Central memory CD8-positive, alpha-beta T cell (primary cell): Measurements from ENCODE around the gene ACOT13.
A peak's percentile ranks its signal among the peaks of the same experiment; 100 is the strongest.
"Not testable (repeated sequence)": the region's sequence is repeated elsewhere in the genome, so short reads cannot be mapped to it uniquely, and the experiment has no call there.

Source experiments
- ATAC-seq: fragments of 150-1000 bp; cut with Tn5 transposase; replicated peaks from 2 replicates; pipeline ENCODE4 v1.10.0; 2022; ENCODE audit warnings: mild to moderate bottlenecking, moderate FRiP score, moderate number of reproducible peaks; ENCODE audit not compliant: poor library complexity, severe bottlenecking; ENCODE audit errors: extremely low read depth
- DNase-seq, 2 donors: peaks; one replicate each; pipeline ENCODE4 v3.0.0; 2021; ENCODE audit warnings: low spot score in 2 of 2
- H3K27ac Mint-ChIP-seq: one replicate; pipeline ENCODE4 v1.8.0; 2022; ENCODE audit warnings: low read depth, mild to moderate bottlenecking, moderate library complexity, mixed read lengths
- H3K27me3 Mint-ChIP-seq: one replicate; pipeline ENCODE4 v1.8.0; 2022; ENCODE audit warnings: mixed read lengths
- H3K36me3 Mint-ChIP-seq: one replicate; pipeline ENCODE4 v1.8.0; 2022; ENCODE audit warnings: mild to moderate bottlenecking, moderate library complexity, mixed read lengths; ENCODE audit not compliant: insufficient read depth
- H3K4me1 Mint-ChIP-seq: one replicate; pipeline ENCODE4 v1.8.0; 2022; ENCODE audit warnings: mixed read lengths
- H3K4me3 Mint-ChIP-seq: one replicate; pipeline ENCODE4 v1.8.0; 2022; ENCODE audit warnings: mild to moderate bottlenecking, moderate library complexity, mixed read lengths
- H3K9me3 Mint-ChIP-seq: one replicate; pipeline ENCODE4 v1.8.0; 2022; ENCODE audit warnings: mixed read lengths

ACOT13 gene

DNA sequence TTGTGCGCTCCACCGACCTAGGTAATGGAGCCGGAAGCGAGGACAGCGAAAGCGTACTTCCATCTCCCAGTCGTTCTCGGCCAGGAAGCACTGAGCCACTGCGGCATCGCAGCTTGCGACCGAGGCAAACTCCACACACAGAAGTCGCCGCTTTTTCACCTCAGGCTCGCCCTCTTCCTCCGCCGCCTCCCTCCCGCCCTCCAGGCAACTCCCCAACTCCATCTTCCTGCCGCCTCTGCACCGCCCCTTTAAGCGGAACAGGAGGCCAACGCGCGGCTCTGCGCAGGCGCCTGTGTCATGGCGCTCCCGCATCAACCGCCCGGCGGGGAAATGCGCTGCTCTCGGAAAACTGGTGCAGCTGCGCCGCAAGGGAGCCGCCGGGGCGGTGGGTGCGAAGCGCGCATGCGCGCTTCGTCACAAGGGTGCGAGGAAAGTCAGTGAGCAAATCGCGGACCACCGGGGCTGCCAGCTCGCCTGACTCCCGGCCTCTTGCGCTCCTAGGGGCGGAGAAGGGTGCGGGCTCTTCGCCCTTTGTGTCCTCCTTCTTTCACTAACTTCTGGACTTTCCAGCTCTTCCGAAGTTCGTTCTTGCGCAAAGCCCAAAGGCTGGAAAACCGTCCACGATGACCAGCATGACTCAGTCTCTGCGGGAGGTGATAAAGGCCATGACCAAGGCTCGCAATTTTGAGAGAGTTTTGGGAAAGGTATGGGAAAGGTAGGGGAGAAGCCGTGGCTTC lies at the start of gene ACOT13, which contains the start of gene TDP2:
TSS of gene ACOT13 (plus strand) at position 437 of the 737 bp plus-strand sequence. CDS start at position 624, 187 bp downstream.
TSS of gene TDP2 (minus strand) at position 259 of the 737 bp plus-strand sequence. CDS start at position 222, 37 bp downstream.
- Mint-ChIP-seq H3K36me3 (peaks cover 29% of the 10 kb centered on the region), H3K9me3 (no peaks in the 10 kb centered on the region), H3K27me3 (no peaks in the 10 kb centered on the region), H3K27ac (peak within 1 kb of the TSS; percentile 96), H3K4me3 (peak within 1 kb of the TSS; percentile 98), H3K4me1 (peaks cover 67% of the 10 kb centered on the region)
- ATAC-seq (peak; percentile 92), DNase-seq (peak; percentile 90 to 95)

GRCh38 chr6:24619661-24620060 lies 47.2 kb upstream of the ACOT13 start:
- no peaks in the 10 kb centered on the region for H3K36me3 Mint-ChIP-seq
- no peaks in the 10 kb centered on the region for H3K4me1 Mint-ChIP-seq

DNA sequence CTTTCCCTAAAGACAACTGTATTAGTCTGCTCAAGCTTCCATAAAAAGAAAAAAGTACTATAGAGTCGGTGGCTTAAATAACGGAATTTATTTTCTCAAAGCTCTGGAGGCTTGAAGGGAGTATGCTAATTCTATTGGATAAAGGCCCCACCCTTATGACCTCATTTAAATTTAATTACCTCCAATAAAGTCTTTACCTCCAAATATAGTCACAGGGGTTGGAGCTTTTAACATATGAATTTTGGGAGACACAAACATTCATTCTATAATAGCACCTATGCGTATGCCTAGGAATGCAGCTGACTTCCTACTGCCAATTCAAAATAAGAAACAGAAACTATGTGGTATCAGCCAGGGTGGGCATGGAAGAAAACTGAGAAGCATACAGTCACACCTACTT lies 46.2 kb upstream of the ACOT13 start:
- Mint-ChIP-seq H3K9me3 (no peaks in the 10 kb centered on the region), H3K27ac (no peak overlapping the region), H3K27me3 (peaks cover 1% of the 10 kb centered on the region), H3K4me1 (no peaks in the 10 kb centered on the region), H3K4me3 (no peak overlapping the region), H3K36me3 (no peaks in the 10 kb centered on the region)
- DNase-seq = no peak
- ATAC-seq = no peak

More at GRCh38 chr6:24619661-24620060, 47.2 kb upstream of the ACOT13 start:
- H3K9me3 Mint-ChIP-seq = no peaks in the 10 kb centered on the region
- H3K4me3 Mint-ChIP-seq = no peak overlapping the region
- ATAC-seq (no peak), DNase-seq (no peak)
- no peak overlapping the region for H3K27ac Mint-ChIP-seq
- no peaks in the 10 kb centered on the region for H3K27me3 Mint-ChIP-seq

DNA sequence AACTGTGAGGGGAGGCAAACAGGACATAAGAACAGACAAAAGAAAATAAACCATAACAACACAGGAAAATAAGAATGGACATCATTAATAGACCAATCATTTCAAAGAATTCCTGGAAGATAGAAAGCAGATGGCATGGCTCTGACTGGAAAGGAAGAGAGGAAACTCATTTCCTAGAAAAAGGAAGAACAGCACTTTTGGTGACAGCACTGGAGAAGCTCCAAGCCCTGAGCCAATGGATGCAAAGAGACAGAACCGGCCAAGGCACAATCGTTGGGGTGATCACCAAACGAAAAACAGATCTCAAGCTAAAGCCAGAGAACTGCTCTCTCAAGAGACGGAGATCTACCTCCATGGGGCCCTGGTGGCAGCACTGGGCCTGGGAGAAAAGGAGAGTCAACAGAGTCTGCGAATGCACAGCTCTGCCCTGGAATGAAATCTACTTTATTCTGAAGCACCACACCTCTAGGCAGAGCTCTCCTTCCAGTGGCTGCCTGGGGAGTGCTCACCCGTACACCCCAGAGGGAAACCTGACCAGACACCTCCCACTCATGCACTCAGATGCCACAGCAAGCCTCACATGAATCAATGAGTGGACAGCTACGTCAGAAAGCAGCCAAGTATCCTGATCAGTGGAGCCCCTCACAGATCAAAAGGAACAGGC lies 45.1 kb upstream of the ACOT13 start:
- peaks cover 9% of the 10 kb centered on the region for H3K27me3 Mint-ChIP-seq
- no peak overlapping the region for H3K4me3 Mint-ChIP-seq
- no peaks in the 10 kb centered on the region for H3K4me1 Mint-ChIP-seq
- DNase-seq = no peak
- ATAC-seq = no peak
- no peak overlapping the region for H3K27ac Mint-ChIP-seq
- H3K36me3 Mint-ChIP-seq = no peaks in the 10 kb centered on the region
- no peaks in the 10 kb centered on the region for H3K9me3 Mint-ChIP-seq

- no peak for ATAC-seq
- Mint-ChIP-seq H3K27me3 (peaks cover 46% of the 10 kb centered on the region), H3K9me3 (no peaks in the 10 kb centered on the region), H3K27ac (no peak overlapping the region), H3K4me3 (no peak overlapping the region), H3K4me1 (no peaks in the 10 kb centered on the region), H3K36me3 (no peaks in the 10 kb centered on the region)
- no peak for DNase-seq
Observed at GRCh38 chr6:24630856-24631505, 35.9 kb upstream of the ACOT13 start.

DNA sequence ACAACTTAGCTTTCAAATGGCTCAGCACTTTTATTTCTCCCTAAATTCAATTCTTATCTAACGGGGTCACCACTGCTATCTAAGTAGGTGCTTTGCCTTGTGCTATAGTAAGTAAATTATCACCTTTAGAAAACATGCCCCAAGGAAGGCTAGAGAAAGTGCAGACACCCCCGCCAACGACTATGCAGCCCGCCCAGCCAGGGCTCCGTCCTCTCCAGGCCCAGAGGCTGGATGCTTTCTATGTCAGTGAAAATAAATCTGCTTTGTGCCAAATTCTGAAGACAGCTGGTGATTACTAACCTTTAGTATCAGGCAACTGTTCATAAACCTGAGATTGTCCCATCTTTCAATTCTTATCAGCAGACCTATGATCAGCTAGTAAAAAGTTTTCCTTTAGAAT lies 35.2 kb upstream of the ACOT13 start:
- no peak for DNase-seq
- no peak for ATAC-seq
- peaks cover 46% of the 10 kb centered on the region for H3K27me3 Mint-ChIP-seq
- H3K27ac Mint-ChIP-seq = no peak overlapping the region
- no peaks in the 10 kb centered on the region for H3K9me3 Mint-ChIP-seq
- no peaks in the 10 kb centered on the region for H3K4me1 Mint-ChIP-seq
- no peaks in the 10 kb centered on the region for H3K36me3 Mint-ChIP-seq
- no peak overlapping the region for H3K4me3 Mint-ChIP-seq

DNA sequence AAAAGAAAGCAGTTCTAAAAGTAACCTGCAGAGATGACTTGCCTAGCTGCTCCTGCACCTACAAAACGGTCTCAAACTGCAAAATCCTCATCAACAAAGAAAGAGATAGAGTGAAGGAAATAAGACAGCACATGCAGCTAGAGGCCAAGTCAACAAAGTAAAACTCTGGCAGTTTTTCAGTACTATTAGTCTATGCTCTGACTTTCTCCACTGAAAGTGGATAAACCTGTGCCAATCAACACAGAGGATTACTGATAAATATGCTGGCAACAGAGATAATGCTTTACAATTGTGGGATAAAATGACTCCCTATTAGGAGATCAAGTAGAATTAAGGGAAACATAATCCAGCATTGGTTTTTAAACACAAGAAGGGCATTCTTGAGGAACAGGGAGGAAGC lies 34.3 kb upstream of the ACOT13 start:
- no peaks in the 10 kb centered on the region for H3K36me3 Mint-ChIP-seq
- no peak overlapping the region for H3K4me3 Mint-ChIP-seq
- DNase-seq (no peak), ATAC-seq (no peak)
- no peaks in the 10 kb centered on the region for H3K9me3 Mint-ChIP-seq
- no peaks in the 10 kb centered on the region for H3K4me1 Mint-ChIP-seq
- no peak overlapping the region for H3K27ac Mint-ChIP-seq
- peaks cover 47% of the 10 kb centered on the region for H3K27me3 Mint-ChIP-seq

GRCh38 chr6:24636681-24637080 lies 30.2 kb upstream of the ACOT13 start:
- DNase-seq (no peak), ATAC-seq (no peak)
- H3K36me3 Mint-ChIP-seq = no peaks in the 10 kb centered on the region
- H3K9me3 Mint-ChIP-seq = no peaks in the 10 kb centered on the region
- H3K4me1 Mint-ChIP-seq = no peaks in the 10 kb centered on the region
- no peak overlapping the region for H3K27ac Mint-ChIP-seq
- no peak overlapping the region for H3K4me3 Mint-ChIP-seq
- peaks cover 87% of the 10 kb centered on the region for H3K27me3 Mint-ChIP-seq

DNA sequence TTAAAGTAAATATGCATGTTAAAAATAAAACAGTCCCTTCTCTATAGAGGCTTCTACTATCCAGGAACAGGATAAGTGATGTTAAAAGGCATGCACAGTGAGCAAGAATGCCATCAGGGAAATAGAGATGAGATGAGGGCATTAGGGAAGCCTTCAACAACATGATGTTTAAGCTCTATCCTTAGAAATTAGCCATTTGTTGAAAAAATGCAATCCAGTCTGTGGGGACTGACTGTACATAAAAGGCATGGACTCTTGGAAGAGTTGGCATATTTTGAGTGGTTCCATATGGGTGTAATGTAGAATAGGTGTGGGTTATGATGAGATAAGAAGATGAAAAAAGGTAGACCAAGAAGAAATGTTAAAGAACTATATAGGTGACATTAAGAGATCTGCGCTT lies 26.7 kb upstream of the ACOT13 start:
- no peaks in the 10 kb centered on the region for H3K9me3 Mint-ChIP-seq
- no peaks in the 10 kb centered on the region for H3K36me3 Mint-ChIP-seq
- DNase-seq (no peak), ATAC-seq (no peak)
- peaks cover 62% of the 10 kb centered on the region for H3K27me3 Mint-ChIP-seq
- H3K4me1 Mint-ChIP-seq = peaks cover under 1% of the 10 kb centered on the region
- no peak overlapping the region for H3K27ac Mint-ChIP-seq
- no peak overlapping the region for H3K4me3 Mint-ChIP-seq

DNA sequence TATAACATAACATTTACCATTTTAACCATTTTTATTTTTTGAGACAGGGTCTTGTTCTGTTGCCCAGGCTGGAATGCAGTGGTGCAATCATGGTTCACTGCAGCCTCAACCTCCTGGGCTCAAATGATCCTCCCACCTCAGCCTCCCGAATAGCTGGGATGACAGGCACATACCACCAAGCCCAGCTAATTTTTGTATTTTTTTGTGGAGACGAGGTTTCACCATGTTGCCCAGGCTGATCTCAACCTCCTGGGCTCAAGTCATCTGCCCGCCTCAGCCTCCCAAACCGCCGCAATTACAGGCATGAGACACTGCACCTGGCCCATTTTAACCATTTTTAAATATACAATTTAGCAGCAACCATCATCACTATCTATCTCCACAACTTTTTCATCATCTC lies 26.2 kb upstream of the ACOT13 start:
- DNase-seq, H3K4me1 Mint-ChIP-seq, ATAC-seq, H3K36me3 Mint-ChIP-seq, H3K9me3 Mint-ChIP-seq, H3K4me3 Mint-ChIP-seq, H3K27ac Mint-ChIP-seq: not testable (repeated sequence)
- H3K27me3 Mint-ChIP-seq = peaks cover 57% of the 10 kb centered on the region

DNA sequence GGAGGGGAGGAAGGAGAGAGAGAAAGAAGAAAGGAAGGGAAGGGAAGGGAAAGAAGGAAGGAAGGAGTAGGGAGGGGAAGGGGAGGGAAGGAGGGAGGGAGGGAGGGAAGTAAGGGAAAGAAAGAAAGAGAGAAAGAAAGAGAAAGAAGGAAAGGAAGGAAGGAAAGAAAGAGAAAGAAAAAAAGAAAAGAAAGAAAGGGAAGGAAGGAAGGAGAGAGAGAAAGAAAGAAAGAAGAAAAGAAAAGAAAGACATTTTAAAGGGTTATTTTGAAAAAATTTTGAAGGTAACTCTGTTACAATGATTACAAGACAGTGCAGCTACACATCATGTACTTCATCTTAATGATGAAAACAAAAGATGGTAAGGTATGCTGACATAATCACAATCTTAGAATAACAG lies 24.8 kb upstream of the ACOT13 start:
- ATAC-seq (no peak), DNase-seq (no peak)
- Mint-ChIP-seq H3K4me3 (no peak overlapping the region), H3K27me3 (peaks cover 50% of the 10 kb centered on the region), H3K36me3 (peaks cover 12% of the 10 kb centered on the region), H3K9me3 (no peaks in the 10 kb centered on the region), H3K4me1 (peaks cover 14% of the 10 kb centered on the region), H3K27ac (no peak overlapping the region)

DNA sequence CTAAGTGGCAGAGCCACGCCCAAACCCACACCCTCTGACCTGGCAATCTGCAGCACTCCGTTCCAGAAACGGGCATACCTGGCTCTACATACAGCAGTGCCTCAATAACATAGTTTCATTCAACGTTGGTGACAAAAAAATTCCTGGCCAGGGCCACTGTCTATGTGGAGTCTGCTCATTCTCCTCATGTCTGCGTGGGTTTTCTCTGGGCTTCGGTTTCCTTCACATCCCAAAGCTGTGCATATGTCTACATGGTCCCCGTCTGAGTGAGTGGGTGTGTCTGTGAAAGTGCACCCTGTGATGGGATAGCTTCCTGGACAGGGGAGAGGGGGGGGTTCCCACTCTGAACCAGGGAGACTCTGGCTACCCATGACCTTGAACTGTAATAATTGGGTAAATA lies 23.0 kb upstream of the ACOT13 start:
- no peak for DNase-seq
- Mint-ChIP-seq H3K36me3 (peaks cover 12% of the 10 kb centered on the region), H3K9me3 (no peaks in the 10 kb centered on the region), H3K4me1 (peaks cover 14% of the 10 kb centered on the region), H3K4me3 (no peak overlapping the region), H3K27ac (no peak overlapping the region), H3K27me3 (peaks cover 35% of the 10 kb centered on the region)
- ATAC-seq = no peak

DNA sequence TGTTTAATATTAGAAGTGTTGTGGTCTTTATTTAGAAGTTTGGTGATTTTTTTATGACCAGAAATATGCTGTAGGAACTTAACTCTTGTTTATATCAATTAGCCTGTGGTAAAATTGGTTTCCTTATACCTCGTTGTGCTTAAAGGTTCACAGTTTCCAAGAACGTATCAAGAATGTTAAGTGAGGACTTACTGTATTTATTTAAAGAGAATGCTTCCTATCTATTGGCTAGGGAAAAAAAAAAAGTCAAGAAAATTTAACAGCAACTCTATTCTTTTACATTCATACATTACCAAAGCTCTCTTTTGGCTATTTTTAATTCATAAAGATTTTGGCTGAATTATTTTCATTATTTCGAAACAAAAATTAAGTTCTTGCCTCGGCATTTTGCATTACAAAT lies 22.5 kb upstream of the ACOT13 start:
- H3K27me3 Mint-ChIP-seq = peaks cover 30% of the 10 kb centered on the region
- H3K4me3 Mint-ChIP-seq = no peak overlapping the region
- ATAC-seq (no peak), DNase-seq (no peak)
- peaks cover 12% of the 10 kb centered on the region for H3K36me3 Mint-ChIP-seq
- no peak overlapping the region for H3K27ac Mint-ChIP-seq
- H3K4me1 Mint-ChIP-seq = peaks cover 14% of the 10 kb centered on the region
- no peaks in the 10 kb centered on the region for H3K9me3 Mint-ChIP-seq
